HG03565 (cell line): ENCODE results near the gene ING1.
"Not testable (repeated sequence)": the region's sequence is repeated elsewhere in the genome, so short reads cannot be mapped to it uniquely, and the experiment has no call there.

Source experiments
- ATAC-seq: cut with Tn5 transposase; IDR thresholded peaks from one replicate; pipeline ENCODE4 v1.9.1; 2021; ENCODE audit warnings: mild to moderate bottlenecking, moderate library complexity; ENCODE audit not compliant: unreplicated experiment

The ING1 gene, protein sequence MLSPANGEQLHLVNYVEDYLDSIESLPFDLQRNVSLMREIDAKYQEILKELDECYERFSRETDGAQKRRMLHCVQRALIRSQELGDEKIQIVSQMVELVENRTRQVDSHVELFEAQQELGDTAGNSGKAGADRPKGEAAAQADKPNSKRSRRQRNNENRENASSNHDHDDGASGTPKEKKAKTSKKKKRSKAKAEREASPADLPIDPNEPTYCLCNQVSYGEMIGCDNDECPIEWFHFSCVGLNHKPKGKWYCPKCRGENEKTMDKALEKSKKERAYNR

DNA sequence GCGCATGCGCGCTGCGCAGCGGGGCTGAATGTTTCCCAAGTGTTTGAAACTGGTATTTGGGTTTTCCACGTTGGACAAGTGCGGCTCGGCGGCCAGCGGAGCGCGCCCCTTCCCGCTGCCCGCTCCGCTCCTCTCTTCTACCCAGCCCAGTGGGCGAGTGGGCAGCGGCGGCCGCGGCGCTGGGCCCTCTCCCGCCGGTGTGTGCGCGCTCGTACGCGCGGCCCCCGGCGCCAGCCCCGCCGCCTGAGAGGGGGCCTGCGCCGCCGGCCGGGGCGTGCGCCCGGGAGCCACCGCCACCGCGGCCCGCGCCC, at the start of gene ING1:
ING1 (plus strand) TSS at position 59 of the 311 bp plus-strand sequence. CDS start 450 bp downstream, outside the sequence.
- no peak for ATAC-seq

DNA sequence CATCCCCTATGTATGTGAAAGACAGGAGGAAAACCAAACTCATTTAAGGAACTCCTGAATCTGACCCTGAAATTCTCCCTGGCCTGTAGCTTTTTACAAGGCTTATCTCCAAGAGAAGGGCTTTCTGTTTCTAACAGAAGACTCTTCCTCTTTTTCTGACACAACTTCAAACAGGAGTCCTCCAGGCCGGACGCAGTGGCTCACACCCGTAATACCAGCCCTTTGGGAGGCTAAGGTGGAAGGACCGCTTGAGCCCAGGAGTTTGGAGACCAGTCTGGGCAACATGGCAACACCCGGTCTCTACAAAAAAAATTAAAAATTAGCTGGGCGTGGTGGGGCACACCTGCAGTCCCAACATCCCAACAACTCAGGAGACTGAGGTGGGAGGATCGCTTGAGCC, 49.5 kb upstream of the ING1 start:
- ATAC-seq, result no peak

DNA sequence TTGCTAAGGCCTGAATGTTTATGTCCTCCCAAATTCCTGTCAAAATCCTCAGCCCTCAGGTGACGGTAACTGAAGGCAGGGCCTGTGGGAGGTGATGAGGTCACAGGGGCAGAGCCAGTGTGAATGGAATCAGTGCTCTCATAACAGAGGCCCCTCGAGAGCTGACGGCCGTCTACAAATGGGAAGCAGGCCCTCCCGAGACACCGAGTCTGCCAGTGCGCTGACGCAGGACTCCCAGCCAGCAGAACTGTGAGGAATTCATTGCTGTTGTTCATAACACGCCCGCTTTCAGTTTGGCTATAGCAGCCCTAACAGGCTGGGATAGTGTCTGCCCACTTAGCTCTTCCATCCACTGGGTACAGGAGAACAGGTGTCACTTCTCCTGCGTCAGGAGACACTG, 48.8 kb upstream of the ING1 start:
- ATAC-seq, result no peak

DNA sequence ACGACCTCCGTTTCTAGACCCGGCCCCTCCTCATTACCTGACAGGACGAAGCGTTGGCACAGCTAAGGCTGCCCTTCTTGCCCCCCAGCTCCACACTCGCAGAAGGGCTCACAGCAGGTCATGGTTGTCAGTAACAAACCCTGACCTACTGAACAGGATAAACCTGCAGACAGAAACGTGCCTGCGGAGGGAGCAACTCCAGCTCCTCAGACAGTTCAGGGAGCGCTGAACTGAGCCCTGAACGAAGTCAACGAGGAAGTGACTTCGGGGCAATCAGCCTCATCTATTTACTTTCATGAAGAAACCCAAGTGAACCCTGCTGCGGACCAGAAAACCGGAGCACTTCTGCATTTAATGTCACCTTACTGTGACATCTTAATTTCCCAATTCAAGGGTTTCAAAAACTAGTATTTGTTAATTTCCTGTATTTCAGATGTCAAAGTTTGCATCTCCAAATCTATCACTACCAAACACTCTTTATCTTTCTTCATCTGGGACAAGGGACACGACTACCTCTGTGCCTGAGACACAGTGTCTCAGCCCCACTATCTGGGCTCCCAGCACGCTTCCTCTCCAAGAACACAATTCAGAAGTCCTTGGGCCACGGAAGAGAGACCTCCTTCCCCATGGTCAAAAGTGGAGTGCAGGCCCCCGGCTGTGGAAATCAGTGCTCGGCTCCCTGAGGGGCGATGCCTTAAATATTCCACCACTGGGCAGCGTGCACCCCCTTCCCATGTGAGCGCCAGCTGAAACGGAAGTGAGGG, 47.8 kb upstream of the ING1 start:
- no peak for ATAC-seq

DNA sequence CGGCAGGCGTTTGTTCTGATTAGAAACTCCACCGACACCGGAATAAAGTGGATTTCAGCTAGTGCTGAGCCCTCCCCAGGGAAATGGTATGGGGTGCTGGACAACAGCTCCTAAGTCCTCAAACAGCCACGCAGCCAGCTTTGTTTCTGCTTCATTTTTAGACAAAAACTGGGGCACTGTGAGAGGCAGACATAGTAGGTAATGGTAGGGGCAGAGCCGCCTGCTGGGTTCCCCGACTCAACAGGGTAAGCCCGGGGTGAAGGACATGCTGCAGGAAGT, 47.3 kb upstream of the ING1 start:
- ATAC-seq, result no peak

DNA sequence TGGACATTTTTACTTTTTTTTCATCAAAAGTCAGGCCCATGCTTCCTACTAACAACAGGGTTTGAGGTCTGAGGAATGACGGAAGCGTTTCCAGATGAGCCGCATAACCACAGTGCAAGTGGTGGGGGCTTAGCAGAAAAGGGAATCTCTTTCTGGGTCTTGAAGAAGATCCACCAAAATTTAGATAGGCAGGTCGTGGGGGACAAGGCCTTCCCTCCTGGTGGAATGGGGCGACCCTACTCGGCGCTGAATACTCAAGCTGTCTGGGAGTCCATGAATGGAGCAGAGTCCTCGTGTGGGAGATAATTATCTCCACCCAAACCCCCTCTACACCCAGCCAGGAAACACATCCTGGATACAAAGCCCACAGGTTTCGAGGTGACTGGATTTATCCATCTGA, 44.5 kb upstream of the ING1 start:
- no peak for ATAC-seq

DNA sequence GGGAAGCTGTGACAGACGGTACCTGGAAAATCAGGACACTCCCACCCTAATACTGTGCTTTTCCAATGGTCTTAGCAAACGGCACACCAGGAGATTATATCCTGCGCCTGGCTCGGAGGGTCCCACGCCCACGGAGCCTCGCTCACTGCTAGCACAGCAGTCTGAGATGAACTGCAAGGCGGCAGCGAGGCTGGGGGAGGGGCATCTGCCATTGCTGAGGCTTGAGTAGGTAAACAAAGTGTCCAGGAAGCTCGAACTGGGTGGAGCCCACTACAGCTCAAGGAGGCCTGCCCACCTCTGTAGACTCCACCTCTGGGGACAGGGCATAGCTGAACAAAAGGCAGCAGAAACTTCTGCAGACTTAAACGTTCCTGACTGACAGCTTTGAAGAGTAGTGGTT, 43.7 kb upstream of the ING1 start:
- ATAC-seq, result not testable (repeated sequence)

DNA sequence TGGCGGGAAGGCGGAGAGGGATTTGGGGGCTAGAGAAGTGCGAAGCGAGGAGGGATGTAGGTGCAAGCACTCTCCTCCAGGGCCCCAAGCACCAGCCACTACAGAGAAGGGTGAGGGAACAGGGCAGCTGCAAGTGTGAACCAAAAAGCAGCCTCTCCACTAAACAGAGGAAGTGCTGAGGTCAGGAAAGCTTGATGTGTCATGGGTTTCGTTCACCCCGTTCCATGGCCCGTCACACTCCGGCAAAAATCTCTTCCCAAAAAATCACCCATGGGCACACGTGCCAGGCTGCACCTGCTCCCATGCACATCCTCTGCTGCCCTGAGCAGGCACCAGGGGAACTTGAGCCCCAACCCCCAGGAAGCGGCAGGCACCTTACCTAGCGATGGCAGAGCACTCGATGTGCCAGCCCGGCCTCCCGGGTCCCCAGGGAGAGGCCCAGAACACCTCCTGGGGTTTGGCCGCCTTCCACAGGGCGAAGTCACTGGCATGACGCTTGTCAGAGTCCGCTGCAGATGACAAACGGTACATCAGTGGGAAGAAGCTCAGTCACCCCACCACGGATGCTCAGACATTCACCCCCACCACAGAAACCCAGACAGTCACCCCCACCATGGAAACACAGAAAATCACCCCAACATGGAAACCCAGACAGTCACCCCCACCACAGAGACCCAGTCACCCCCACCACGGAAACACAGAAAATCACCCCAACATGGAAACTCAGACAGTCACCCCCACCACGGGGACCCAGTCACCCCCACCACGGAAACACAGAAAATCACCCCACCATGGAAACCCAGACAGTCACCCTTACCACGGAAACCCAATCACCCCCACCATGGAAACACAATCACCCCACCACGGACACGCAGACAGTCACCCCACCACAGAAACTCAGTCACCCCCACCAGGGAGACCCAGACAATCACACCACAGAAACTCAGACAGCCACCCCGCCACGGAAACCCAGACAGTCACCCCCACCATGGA, 36.6 kb upstream of the ING1 start:
- ATAC-seq, result peak; percentile 65

DNA sequence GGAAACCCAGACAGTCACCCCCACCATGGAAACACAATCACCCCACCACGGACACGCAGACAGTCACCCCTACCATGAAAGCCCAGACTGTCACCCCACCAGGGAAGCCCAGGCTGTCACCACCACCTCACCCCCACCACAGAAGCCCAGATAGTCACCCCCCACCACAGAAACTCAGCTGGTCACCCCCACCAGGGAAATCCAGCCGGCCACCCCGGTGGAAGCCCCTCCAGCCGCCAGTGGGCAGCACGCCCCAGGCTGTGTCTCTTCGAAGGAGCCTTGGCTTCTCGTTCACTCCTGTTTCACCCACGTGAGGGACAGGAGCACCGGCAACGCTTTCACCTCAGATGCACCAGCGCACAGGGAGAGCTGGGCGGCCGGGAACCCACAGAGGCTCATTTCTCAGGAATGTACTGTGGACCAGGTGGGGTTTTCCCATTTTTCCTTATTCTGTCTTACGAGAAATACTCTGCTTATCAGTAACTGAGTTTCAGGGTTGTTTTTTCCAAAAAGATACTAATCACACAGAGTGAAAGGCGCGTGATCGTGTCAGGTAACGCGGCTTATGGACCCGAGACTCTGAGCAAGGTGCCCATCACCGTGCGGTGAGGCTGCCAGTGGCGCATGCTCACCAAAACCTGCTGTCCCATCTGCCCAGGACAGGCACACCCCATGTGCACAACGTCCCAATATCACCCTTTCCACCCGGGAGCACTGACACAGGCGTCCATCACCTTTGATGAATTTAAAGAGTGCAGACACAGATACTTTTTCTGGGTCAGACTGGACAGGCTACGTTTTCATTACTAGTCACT, 35.6 kb upstream of the ING1 start:
- ATAC-seq, result no peak

DNA sequence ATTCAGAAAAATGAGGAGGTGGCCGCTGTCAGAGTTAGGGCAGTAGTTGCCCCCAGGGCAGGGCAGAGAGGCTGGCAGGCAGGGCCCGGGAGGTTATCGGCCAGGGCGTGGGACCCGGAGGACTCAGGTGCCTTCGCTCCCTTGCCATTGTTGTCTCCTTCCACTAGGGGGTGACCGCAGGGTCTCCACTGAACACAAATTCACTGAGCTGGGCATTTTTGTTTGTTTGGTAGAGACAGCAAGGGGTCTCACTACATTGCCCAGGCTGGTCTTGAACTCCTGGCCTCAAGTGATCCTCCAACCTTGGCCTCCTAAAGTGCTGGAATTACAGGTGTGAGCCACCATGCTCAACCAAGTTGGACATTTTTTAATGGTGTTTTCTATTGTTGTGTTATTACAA, 32.6 kb upstream of the ING1 start:
- ATAC-seq, result no peak

DNA sequence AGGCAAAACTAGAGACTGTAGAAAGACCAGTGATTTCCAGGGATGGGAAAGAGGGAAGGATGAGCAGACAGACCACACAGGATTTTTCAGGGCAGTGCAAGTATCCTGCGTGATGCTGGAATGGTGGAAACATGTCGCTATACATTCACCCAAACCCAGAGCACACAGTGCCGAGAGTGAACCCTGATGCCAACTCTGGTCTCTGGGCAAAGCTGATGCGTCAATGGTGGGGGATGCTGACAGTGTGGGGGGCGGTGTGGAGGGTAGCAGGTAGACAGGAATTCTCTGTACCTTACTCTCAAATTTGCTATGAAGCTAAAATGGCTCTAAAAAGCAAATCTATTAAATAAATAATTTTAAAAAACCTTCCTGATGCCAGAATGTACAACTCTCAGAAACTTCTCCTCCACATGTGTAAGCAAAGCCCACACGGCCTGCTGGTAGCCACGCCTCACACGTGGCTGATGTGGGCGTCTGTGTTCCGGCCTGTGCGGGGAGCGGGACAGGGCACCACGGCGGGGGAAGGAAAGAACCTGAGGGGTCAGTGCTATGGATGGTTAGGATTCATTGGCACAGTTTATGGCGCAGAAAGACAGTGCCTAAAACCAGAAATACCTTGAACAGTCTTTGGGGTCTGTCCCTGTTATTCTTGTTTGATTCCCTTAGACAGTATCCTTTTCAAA, 31.5 kb upstream of the ING1 start:
- ATAC-seq, result no peak

DNA sequence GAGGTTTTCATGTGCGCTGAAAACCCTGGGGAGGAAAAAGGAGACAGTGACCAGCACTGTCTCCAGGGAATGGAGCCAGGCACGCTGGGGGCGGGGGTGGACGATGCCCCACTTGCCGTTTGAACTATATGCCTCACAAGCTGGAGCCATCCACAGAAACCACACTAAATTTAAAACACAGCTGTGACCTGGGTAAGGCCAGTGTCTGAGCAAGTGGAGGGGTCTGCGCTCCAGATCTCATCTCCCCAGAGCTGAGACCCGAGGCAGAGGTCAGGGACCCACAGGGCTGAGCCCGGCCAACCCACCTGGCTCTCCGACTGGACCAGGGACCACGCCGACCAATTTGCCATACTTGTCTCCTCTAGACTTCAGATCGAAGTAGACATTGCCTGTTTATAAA, 30.8 kb upstream of the ING1 start:
- ATAC-seq, result no peak

DNA sequence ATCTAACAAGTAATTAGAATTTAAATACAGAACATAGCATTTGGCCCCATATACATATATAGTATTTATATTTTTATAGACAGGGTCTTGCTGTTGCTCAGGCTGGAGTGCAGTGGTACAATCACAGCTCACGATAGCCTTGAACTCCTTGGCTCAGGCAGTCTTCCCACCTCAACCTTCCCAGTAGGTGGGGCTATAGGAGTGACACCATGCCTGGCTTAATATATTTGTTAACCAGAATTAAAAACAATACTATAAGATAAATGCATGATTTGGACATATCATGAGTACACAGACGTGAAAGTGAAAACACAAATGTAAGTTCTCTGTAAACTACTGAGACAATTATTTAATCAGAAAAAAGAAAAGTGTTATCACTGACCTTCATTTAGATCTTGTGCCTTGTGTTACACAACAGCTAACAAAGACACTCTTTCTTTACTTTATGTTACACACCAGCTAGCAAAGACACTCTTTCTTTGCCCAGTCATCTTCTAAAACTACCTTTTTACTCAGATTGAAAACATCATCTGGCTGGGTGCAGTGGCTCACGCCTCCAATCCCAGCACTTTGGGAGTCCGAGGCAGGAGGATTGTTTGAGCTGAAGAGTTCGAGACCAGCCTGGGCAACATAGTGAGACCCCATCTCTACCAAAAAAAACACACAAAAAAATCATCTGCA, 30.2 kb upstream of the ING1 start:
- ATAC-seq, result no peak

DNA sequence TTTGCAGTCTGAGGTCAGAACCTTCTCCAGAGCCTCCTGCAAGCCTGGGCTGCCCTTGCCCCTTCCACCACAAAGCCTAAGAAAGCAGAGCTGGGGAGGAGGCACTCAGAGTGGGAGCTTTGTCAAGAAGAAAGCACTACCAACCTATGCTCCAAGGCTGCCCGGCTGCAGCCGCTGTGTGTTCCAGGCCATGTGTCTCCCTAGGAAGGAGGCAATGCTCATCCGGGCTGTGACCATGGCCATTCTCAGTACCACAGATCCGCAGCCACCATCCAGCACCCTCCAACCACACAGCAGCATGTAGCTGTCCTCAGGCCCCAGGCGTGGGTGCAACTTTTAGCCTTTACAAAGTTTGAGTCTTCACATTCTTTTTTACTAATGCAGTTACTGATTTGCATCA, 29.6 kb upstream of the ING1 start:
- ATAC-seq, result no peak

DNA sequence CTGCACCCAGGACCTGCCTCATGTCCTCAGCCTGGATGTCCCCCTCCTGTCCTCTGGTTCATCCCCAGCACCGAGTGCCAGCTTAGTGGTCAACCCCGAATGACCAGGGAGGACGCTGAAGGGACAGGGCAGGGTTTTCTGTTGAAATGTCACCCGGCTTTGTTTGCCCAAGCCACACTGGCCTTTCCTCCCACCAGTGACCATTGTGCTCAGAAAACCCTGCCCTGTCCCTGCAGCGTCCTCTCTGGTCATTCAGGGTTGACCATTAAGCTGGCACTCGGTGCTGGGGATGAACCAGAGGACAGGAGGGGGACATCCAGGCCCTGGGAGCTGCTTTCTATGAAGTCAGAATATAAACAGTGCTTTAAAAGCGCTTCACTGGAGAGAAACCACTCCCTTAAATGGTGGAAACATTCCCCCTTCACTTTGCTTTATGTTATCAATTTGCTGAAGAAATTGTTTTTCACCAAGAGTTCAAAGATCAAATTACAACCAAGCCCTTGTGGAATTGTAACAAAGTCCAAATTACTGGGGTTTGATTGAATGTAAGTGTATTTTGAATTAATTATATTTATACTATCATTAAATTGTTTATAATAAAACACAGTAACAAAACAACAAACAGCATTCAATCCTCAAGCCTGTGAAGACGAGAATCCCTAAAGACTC, 29.0 kb upstream of the ING1 start:
- no peak for ATAC-seq

DNA sequence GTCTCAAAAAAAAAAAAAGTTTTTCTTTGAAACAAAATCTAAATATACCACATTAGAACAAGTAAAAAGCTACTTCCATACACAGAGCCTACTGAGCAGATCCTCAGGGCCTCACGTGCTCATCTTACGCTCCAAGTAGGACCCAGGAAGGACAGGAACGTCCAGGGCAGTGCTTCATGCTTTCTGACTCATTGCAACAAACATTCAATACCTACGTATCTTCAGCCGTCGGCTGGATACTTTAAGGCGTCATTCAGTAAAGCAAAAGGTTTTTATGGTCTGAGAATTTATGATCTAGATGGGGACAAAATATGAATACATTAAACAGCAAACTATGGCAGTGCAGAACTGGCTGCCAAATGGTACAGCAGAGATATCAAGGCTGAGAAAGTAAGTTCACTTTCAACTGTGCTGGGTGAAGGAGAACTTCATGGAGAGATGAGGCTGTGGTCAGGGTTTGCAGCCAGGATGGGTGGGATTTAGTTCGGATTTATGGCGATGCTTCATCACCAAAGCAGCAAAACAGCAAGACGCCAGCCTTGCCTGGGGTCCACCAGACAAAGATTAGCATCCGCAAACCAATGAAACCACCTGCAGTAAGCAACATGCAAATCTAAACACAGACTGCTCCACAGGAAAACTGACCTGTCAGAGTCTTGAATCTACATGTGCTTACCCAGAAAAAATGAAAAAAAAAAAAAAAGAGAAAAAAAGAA, 28.0 kb upstream of the ING1 start:
- no peak for ATAC-seq

DNA sequence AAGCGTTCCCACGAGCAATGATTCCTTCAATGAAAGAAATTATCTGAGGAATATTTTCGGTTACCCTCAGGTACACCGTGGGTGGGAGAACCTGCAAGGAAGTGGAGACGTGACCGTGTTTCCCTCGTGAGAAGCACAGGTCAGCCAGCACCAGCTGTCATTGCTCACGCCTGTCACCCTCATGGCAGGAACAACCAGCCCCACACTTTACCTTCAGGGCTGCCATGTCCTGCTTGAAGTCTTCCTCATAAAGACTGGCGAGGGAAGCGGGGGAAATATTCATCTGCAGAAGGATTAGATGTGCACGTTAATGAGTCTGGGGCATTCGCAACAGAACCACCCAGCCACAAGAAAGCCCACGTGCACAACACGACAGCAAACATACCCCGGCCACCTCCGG, 25.8 kb upstream of the ING1 start:
- ATAC-seq, result no peak

DNA sequence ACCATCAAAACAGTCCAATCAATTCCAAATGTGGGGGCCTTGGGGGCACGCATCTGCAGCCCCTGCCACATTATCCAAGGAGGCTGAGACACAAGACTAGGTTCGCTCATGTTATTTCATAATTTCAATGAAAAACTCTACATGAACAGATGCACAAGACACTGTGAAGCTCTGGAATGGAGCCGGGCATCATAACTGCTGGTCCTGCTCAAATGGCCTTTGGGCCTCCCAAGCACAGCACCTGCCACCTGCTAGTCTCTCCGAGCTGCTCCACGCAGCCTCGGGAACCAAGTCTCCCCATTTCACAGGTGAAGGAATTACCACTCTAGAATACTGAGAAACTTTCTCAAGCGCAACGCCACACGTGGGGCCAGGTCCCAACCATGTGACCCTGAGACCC, 24.5 kb upstream of the ING1 start:
- no peak for ATAC-seq

DNA sequence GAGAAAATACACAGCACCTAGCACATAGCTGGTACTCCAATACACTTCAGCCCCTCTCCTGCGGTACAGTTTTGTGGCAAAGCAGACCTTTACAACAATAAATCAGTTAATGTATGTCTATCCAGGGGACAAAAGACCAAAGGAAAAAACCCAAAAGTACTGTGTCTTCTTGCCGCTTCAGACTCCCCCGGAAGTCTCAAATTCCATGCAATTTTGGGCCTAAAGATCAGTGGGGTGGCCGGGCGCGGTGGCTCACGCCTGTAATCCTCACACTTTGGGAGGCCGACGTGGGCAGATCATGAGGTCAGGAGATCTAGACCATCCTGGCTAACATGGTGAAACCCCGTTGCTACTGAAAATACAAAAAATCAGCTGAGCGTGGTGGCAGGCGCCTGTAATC, 23.8 kb upstream of the ING1 start:
- no peak for ATAC-seq
